GM06990 (cell line): Measurements from ENCODE around the gene SCNN1A.
A peak's percentile ranks its signal among the peaks of the same experiment; 100 is the strongest.

Experiments used
- DNase-seq: peaks from one replicate; pipeline ENCODE4 v3.0.0-alpha.2; 2011; ENCODE audit not compliant: insufficient read length; ENCODE audit errors: extremely low read depth
- H3K27me3 ChIP-seq: replicated peaks from 2 replicates; pipeline ENCODE4 v1.6.0; 2011; ENCODE audit warnings: low read length; ENCODE audit not compliant: control insufficient read depth, insufficient read depth
- H3K36me3 ChIP-seq: 2 replicates; pipeline ENCODE4 v1.5.1; 2011; ENCODE audit warnings: low read length; ENCODE audit not compliant: control insufficient read depth, insufficient read depth
- H3K4me3 ChIP-seq: replicated peaks from 2 replicates; pipeline ENCODE4 v1.5.1; 2011; ENCODE audit warnings: low read depth, mild to moderate bottlenecking, control low read depth, low read length
- TF ChIP-seq, protein P1 (sequence below): IDR thresholded peaks from 2 replicates; pipeline ENCODE4 v1.5.1; 2011; ENCODE audit warnings: low read length, control low read depth, mild to moderate bottlenecking, inconsistent platforms; ENCODE audit not compliant: insufficient read depth, poor library complexity, severe bottlenecking

Gene SCNN1A

DNA sequence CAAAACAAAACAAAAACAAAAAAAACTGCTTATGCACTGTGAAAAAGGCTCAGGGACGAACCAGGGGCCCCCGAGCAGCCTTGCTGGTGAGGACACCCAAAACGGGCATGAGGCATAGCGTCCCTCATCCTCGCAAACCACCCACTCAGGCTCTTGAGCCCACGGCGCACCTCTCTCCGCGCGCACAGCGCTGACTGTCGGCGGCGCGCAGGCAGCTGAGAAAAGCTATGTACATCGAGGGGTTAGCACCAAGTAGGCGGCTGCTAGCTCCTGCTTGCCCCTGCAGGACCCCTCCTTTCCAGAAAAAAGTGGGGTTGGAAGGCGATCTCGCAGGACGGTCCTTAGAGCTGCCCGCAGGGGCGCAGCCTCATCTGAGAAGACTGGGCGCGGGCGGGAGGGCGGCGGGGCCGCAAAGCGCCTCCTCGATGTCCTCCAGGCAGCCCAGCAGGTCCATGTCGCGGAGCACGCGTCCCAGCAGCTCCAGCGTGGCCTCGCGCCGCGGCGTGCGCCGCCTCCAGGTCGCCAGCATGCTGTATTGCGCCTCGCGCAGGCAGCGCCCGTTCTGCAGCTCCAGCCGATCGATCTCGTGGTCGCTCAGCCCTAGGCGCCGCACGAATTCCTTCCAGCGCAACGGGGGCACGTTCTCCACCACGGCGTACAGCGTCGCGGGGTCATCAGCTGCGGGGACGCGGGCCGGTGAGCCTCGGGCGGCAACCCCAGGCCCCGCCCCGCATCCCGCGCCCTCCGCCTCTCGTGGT lies 46.2 kb downstream of the SCNN1A start:
- Histone ChIP-seq H3K36me3 (no peaks in the 10 kb centered on the region), H3K4me3 (no peak overlapping the region), H3K27me3 (no peaks in the 10 kb centered on the region)
- TF ChIP-seq, protein P1, sequence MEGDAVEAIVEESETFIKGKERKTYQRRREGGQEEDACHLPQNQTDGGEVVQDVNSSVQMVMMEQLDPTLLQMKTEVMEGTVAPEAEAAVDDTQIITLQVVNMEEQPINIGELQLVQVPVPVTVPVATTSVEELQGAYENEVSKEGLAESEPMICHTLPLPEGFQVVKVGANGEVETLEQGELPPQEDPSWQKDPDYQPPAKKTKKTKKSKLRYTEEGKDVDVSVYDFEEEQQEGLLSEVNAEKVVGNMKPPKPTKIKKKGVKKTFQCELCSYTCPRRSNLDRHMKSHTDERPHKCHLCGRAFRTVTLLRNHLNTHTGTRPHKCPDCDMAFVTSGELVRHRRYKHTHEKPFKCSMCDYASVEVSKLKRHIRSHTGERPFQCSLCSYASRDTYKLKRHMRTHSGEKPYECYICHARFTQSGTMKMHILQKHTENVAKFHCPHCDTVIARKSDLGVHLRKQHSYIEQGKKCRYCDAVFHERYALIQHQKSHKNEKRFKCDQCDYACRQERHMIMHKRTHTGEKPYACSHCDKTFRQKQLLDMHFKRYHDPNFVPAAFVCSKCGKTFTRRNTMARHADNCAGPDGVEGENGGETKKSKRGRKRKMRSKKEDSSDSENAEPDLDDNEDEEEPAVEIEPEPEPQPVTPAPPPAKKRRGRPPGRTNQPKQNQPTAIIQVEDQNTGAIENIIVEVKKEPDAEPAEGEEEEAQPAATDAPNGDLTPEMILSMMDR, result no peak
- no peak for DNase-seq

DNA sequence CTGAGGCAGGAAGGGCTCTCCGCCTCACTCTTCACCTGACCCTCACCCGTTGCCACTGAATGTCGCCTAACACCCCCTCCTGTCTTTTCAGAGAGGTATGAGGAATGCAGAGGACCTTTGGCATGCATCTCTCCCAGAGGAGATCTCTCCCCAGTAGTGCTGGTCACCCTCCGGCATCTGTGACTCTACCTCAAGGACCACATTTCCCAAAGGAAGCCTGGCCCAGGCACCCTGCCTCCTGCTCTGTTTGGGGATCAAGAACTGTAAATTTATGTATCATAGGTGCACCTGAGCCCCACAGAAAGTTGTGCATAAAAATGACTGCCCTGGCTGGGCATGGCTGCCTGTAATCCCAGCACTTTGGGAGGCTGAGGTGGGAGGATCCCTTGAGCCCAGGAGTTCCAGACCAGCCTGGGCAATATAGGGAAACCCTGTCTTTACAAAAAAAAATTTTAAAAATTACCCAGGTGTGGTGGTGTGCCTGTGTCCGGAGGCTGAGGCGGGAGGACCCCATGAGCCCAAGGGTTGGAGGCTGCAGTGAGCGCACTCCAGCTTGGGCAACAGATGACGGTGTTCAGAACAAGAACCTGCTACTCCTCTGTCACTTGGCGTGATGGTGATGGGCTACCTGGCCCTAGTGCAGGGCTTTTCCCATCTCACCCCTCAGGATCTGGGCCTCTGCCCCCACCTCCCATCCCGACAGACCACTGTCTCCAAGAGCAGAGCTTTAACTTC lies 47.2 kb downstream of the SCNN1A start:
- Histone ChIP-seq H3K36me3 (no peaks in the 10 kb centered on the region), H3K4me3 (no peak overlapping the region), H3K27me3 (no peaks in the 10 kb centered on the region)
- DNase-seq, result no peak
- TF ChIP-seq, protein P1, result no peak

DNA sequence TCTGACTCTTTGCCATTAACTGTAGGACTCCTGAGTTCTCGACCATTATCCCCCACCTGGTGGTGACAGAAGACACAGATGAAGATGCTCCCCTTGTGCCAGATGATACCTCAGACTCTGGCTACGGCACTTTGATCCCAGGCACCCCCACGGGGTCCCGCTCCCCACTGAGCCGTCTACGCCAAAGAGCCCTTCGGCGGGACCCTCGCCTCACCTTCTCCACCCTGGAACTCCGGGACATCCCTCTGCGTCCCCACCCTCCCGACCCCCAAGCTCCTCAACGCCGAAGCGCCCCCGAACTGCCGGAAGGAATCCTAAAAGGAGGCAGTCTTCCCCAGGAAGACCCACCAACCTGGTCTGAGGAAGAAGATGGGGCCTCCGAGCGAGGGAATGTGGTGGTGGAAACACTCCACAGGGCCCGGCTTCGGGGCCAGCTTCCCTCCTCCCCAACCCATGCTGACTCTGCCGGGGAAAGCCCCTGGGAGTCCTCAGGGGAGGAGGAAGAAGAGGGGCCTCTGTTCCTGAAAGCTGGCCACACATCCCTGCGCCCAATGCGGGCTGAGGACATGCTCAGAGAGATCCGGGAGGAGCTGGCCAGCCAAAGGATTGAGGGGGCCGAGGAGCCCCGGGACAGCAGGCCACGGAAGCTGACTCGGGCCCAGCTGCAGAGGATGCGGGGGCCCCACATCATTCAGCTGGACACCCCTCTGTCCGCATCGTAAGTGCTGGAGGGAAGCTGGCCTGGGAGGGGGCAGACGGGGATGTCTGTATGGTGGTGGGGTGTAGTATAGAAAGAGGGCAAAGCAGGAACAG lies 47.9 kb downstream of the SCNN1A start:
- no peak overlapping the region for H3K4me3 ChIP-seq
- TF ChIP-seq, protein P1, result no peak
- no peaks in the 10 kb centered on the region for H3K27me3 ChIP-seq
- no peaks in the 10 kb centered on the region for H3K36me3 ChIP-seq
- no peak for DNase-seq

DNA sequence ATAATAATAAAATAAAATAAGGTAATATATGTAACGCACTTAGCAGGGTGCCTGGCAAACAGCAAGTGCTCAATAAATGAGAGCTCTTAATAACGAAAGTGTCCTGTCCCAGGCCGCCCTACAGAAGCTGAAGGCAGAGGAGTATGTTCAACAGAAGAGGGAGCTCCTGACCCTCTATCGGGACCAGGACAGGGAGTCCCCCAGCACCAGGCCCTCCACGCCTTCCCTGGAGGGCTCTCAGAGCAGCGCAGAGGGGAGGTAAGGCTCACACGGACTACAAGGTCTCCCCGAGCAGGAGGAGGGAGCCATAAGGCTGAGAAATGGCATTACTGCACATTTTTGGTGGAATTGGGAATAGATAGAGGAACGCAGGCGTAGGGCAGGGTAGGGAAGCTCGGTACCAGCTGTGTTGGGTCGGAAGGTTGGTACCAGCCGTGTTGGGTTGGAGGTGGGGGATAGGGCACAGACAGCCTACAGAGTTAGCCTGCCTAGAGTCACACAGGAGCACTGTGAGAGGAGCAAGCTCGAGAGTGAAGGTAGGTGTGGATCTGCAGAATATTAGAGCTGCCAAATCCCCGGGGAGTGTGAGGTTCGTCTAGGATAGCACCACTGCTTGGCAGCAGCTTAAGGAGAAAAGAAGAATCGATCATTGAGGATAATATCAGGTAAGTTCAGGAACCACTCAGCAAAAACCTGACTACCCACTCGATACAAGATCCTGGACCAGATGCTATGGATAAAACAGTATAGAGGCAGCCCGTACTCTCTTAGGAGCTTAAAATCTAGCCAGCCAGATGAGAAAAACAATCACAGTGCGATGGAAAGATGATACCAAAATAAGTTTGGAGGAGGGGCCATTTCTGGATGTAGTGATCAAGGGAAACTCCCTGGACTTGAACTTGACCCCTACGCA lies 48.8 kb downstream of the SCNN1A start:
- Histone ChIP-seq H3K4me3 (no peak overlapping the region), H3K27me3 (no peaks in the 10 kb centered on the region), H3K36me3 (no peaks in the 10 kb centered on the region)
- no peak for DNase-seq
- TF ChIP-seq, protein P1, result peak; percentile 31
